Stimulated activated CD4-positive, alpha-beta T cell treated with anti-CD3 and anti-CD28 coated beads, Interleukin-4, amount 100 ng/mL, for 24 hours (primary cell): ENCODE data around the gene NACA2.
"Not testable (repeated sequence)": the region's sequence is repeated elsewhere in the genome, so short reads cannot be mapped to it uniquely, and the experiment has no call there.

Experiments used
- DNase-seq: peaks from one replicate; pipeline ENCODE4 v3.0.0-alpha.2; 2020

NACA2 gene

GRCh38 chr17:61591018-61591417 is at the start of gene NACA2:
Gene NACA2, minus strand, starts transcription at chr17:61591219. Its CDS starts 39 bp downstream, at chr17:61591180.
- no peak for DNase-seq

DNA sequence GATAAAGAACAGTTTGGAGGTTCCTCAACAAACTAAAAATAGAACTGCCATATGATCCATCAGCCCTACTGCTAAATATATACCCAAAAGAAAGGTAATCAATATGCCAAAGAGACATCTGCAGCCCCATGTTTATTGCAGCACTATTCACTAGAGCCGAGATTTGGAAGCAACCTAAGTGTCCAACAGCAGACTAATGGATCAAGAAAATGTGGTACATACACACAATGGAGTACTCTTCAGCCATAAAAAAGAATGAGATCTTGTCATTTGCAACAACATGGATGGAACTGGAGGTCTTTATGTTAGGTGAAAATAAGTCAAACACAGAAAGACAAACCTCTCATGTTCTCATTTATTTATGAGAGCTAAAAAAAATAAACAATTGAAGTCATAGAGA is 48.8 kb upstream of the NACA2 start:
- no peak for DNase-seq

DNA sequence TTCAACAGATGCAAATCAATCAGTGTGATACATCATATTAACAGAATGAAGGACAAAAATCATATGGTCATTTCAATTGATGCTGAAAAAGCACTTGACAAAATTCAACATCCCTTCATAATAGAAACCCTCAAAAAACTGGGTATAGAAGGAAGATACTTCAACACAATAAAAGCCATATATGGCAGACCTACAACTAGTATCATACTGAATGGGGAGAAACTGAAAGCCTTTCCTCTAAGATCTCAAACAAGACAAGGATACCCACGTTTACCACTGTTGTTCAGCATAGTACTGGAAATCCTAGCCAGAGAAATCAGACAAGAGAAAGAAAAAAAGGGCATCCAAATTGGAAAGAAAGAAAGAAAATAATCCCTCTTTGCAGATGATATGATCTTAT is 47.1 kb upstream of the NACA2 start:
- DNase-seq: no peak

DNA sequence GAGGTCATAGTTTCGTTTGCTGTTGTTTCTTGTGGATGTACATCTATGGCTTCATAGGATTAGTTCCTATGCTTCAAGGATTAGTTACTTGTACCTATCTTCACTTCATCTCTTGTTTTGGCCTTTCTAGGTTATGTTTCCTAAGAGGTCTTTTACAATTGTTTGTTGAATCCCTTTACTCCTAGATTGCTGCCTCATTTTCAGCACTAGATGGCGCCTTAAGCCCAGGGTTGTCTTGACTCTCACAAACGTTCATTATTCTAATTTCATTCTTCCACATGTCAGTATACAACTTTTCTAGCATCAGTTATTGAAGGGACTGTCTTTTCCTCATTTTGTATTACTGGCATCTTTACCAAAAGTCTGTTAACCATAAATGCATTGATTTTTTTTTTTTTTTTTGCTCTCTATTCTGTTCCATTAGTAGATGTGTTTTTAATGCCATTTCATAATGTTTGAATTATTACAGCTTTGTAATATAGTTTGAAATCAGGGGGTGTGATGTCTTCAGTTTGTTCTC is 45.0 kb upstream of the NACA2 start:
- DNase-seq: peak; percentile 56

GRCh38 chr17:61634942-61635538 is 44.0 kb upstream of the NACA2 start:
- DNase-seq: no peak

DNA sequence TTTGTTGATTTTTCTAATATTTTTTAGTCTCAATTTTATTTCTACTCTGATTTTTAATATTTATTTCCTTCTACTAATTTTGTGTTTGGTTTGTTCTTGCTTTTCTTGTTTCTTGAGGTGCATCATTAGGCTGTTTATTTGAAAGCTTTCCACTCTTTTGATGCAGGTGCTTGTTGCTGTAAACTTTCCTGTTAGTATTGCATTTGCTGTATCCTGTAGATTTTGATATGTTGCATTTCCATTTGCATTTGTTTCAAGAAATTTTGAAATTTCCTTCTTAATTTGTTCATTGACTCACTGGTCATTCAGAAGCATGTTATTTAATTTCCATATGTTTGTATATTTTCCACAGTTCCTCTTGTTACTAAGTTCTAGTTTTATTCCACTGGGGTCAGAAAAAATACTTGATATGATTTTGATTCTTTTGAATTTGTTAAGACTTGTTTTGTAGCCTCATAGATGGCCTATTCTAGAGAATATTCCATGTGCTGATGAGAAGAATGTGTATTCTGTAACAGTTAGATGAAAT is 43.1 kb upstream of the NACA2 start:
- no peak for DNase-seq

- no peak for DNase-seq
Observed at GRCh38 chr17:61632826-61633225, 41.8 kb upstream of the NACA2 start.

DNA sequence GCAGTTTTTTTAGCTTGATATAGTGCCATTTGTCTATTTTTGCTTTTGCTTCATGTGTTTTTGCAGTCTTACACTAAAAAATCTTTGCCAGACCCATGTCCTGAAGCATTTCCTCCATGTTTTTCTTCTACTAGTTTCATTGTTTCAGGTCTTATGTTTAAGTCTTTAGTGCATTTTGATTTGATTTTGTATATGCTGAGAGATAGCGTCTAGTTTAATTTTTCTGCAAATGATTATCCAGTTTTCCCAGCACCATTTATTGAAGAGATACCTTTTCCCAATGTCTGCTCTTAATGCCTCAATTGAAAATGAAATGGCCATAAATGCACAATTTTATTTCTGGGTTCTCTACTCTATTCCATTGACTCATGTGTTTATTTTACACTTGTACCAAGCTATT is 40.8 kb upstream of the NACA2 start:
- no peak for DNase-seq

- not testable (repeated sequence) for DNase-seq
Observed at GRCh38 chr17:61628158-61628557, 37.1 kb upstream of the NACA2 start.

DNA sequence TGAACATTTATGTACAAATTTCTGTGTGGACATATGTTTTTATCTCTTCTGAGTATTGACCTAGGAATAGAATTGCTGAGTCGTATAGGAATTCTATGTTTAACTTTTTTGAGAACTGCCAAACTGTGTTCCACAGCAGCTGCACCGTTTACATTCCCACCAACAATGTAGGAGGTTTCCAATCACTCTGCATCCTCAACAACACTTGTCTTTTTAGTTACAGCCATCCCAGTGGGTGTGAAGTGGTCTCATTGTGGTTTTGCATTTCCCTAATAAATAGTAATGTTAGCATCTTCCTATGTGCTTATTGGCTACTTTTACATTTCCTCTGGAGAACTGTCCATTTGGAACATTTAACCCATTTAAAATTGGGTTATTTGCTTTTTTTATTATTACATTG is 36.6 kb upstream of the NACA2 start:
- DNase-seq: no peak

GRCh38 chr17:61627125-61627524 is 36.1 kb upstream of the NACA2 start:
- no peak for DNase-seq

- DNase-seq: no peak
Observed at GRCh38 chr17:61625564-61625963, 34.5 kb upstream of the NACA2 start.

DNA sequence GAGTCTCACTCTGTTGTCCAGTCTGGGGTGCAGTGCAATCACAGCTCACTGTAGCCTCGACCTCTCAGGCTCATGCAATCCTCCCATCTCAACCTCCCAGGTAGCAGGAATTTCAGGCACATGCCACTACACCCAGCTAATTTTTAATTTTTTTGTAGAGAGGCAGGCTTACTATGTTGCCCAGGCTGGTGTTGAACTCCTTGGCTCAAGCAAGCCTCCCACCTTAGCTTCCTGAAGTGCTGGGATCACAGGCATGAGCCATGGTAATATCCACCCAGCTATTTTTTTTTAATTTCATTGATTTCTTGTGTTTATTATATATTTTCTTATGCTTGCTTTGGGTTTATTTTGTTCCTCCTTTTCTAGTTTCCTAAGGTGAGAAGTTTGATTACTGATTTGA is 33.9 kb upstream of the NACA2 start:
- no peak for DNase-seq

GRCh38 chr17:61621317-61621716 is 30.3 kb upstream of the NACA2 start:
- no peak for DNase-seq

DNA sequence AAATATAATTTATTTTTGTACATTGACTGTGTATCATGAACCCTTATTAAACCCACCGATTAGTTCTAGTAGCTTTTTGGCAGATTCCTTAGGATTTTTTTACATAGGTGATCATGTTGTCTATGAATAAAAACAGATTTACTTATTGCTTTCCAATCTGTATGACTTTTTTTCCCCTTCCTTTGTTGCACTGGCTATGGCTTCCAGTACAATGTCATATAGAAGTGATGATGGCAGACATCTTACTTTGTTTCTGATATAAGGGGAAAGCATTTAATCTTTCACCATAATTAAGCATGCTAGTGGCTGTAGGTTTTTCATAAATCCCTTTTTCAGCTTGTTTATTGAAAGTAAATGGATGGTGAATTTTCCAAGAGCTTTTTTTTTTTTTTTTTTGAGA is 28.9 kb upstream of the NACA2 start:
- DNase-seq: no peak

DNA sequence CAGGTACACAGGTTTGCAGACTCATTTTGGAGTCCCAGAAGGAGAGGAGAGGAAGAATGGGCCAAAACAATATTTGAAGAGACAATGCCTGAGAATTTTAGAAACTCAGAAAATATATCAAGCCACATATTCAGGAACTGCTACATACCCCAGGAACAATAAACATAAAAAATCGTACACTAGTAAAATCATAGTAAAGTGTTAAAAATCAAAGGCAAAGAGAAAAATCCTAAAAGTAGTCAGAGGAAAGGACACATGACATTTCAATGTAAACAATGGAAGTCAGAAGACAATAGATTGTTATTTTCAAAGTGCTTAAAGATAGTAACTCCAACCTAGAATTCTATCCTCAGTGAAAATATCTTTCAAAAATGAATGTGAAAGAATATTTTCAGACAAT is 28.5 kb upstream of the NACA2 start:
- DNase-seq: no peak

DNA sequence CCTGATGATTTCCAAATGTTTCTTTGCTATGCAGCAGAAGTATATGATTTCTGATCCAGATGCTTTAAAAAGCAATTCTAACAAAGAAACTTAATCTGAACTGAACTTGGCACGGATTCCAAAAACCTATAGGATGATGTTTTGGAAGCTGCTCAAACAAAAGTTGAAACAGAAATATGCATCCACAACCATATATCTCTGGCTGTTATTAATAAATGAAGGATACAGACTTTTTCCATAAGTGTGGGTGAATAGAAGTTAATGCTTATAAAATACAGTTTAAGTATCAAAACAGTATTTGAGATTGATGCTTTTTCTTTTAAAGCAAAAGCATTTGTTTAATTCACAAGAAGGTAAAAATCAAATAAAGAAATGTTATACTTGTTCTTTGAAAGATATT is 27.9 kb upstream of the NACA2 start:
- DNase-seq: no peak

GRCh38 chr17:61617330-61617729 is 26.3 kb upstream of the NACA2 start:
- no peak for DNase-seq

DNA sequence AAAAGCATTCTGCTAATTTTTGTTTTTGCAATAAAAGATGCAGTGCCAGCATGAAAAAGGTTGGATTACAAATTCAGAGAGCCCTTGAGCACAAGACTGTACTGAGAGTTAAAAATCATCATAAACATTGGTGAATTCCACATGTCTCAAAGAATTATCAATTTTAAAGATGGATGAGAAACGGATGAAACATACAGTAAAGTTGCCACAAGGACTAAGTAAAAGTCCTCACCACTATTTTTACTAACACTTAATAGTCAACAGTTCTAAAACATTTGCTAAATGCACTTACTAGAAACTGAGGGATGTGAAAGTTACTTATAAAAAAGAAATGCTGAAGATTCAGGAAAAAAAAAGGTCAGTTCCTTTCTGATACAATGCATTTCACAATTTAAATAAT is 25.8 kb upstream of the NACA2 start:
- no peak for DNase-seq

DNA sequence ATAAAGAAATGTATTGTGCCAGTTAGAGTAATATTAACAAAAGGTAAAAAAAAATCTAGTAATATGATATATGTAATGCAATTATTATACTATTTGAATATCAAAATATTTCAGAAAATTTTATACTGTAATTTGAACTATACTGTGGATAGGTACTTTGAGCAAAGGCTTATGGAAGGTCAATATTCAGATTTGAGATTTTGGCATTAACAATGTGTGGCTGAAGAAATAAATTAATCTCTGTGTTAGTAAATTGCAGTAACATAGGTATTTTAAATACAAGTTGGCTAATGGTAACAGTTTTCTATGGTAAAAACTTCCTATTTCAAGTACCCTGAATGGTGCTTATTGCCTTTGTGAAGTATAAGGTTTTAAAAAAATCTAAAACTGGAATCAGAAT is 23.2 kb upstream of the NACA2 start:
- no peak for DNase-seq

DNA sequence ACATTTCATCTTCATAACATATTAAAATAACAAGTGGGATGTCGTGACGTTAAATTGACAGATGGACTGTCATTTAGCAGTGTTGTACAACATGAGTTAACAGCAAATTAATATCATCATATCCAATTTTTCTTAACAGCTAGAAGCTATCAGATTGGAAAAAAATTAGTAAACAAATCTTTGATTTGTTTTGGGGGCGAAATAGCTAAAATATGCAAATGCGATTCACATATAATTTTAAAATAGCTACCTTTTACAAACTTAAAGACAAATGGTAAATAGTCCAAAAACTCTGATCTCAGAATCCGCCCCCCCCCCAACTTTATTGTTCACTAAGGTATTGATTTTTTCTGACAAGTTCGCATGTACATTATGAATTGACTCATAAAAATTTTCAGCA is 20.3 kb upstream of the NACA2 start:
- no peak for DNase-seq

DNA sequence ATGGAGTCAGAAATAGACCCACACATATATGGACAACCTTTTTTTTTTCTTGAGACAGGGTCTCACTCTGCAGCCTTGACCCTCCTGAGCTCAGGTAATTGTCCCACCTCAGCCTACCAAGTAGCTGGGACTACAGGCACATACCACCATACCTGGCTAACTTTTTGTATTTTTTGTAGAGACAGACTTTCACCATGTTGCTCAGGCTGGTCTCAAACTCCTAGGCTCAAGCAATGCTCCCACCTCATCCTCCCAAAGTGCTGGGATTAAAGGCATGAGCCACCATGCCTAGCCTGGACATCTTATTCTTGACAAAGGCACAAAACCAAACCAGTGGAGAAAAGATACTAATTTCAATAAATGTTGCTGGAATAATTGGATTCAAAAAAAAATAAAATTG is 14.7 kb upstream of the NACA2 start:
- no peak for DNase-seq

GRCh38 chr17:61601297-61601696 is 10.3 kb upstream of the NACA2 start:
- DNase-seq: no peak

DNA sequence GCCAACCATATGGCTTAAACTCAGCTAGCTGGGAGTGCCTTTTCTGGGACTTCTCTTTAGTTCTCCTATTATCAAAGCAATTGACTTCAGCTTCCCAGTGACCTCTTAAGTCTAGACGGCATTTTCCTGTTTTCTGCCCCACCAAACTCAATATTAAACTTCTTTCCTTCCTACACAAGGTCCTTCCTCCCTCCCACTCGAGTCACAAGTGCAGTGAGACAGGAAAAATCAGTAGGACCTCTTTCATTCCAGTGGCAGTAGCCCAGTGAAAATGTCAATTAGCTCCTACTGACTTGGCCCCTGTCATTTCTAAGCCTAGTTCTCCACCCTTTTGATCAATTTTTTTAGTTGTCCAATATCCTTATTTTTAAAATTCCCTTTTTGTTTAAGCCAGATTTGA is 9.6 kb upstream of the NACA2 start:
- DNase-seq: no peak

- DNase-seq: no peak
Observed at GRCh38 chr17:61599608-61600007, 8.6 kb upstream of the NACA2 start.
